IPS-NIHi11 (cell line): ENCODE data around the gene BLVRB.
"Not testable (repeated sequence)": the region's sequence is repeated elsewhere in the genome, so short reads cannot be mapped to it uniquely, and the experiment has no call there.

Experiments used
- DNase-seq: peaks from one replicate; pipeline ENCODE4 v3.0.0; 2012; ENCODE audit warnings: mixed read lengths, low spot score

Gene BLVRB

DNA sequence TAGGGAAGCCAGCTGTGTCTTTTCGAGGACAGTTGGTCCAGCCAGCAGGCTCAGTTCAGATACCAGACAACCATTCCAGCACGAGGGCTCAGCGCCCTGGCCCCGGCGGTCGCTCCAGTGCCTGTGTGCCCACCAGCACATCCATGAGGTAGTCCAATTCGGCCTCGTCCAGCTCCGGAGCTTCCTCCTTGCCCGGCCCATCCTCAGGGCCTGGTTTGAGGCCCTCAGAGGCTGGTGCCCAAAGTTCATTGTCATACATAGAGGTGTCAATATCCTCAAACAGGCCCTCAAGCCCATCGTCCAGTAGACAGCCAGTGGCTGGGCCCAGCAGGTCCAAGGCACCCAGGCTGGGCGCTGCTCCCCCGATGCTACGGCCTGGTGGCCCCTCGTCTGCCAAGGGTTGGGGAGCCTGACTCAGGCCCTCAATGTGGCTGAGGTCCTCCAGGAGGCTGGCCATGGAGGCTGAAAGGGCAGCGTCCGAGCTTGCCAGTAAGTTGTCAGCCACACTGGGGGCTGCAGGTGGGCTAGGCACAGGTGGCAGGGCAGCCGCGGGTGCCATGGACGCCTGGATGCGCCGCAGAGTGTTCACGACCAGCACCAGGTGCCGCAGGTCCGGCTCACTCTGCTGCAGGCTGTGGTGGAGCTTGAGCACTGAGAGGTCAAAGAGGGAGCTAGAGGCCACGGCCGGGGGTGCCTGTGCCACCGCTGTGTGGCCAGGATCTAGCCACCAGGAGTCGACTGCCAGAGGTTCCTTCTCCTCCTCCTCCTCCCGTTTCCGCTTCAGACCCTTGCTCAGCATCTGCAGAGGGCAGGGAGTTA is 42.6 kb downstream of the BLVRB start:
- no peak for DNase-seq

DNA sequence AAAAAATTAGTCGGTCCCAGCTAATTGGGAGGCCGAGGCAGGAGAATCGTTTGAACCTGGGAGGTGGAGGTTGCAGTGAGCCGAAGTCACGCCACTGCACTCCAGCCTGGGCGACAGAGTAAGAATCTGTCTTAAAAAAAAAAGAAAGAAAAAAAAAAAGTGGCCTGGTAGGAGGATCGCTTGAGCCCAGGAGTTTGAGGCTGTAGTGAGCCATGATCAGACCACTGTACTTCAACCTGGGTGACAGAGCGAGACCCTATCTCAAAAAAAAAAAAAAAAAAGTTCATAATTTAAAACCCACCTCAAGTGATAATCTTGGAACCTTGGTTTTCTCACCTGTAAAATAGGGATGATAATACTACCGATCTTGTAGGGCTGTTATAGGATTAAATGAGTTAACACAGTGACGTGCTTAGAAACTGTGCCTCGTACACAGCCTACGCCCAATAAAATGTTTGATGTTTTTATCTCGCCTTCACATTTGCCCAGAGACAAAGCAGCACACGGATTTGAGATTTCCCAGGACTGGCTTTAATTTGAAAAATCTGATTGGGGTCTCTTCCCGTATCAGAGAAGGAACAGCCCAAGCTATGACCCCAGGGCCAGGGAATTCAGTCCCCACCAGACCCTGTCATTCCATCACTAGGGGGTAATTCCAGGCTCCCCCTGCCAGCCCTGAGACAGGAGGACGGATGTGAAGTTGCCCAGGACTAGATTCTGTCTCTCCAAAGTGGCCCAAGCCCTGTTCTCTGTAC is 43.4 kb downstream of the BLVRB start:
- no peak for DNase-seq

DNA sequence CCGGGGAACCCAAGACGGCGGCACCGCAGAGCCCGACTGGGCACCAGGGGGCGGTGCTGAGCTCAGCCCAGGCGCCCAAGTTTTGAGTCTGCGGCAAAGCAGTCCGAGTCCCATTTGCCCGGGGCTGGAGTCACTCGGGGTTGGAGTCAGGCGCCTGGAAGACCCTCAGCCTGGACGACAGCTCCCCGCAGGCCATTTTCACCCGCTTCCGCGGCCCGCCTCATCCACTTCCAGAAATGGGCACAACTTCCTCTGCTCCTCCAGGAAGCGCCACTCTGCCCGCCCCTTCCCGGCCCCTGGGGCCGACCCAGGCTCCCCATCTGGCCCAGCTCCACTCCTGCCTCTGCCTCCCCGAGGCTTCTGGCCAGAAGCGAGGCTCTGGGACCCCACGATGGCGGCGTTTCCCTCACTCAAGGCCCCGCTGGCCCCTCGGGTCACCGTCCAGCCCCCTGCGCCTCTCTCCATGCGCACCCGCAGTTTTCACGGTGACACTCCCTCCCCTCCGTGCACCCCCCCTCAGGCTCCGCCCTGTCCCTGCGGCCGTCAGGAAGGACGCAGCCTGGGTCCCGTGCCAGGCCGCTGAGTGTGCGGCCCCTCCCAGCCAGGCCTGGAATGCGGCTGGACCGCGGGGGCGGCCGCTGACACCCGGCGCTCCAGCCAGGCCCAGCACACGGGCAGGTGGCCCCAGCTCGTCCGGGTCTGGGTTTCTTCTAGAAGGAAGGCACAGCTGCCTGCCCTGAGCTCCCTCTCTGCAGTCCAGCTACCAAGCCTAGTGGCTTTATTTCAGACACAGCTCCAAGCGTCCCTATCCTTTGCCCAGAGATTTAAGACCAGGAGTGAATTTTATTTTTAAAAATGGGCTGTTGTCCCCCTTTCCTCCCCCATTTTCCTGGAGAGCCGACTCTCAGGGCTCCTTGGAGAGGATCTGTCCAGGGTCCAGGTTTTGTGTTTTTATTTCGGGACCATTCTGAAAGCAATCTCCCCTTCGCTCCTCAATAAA is 44.5 kb downstream of the BLVRB start:
- DNase-seq = peak; percentile 88

DNA sequence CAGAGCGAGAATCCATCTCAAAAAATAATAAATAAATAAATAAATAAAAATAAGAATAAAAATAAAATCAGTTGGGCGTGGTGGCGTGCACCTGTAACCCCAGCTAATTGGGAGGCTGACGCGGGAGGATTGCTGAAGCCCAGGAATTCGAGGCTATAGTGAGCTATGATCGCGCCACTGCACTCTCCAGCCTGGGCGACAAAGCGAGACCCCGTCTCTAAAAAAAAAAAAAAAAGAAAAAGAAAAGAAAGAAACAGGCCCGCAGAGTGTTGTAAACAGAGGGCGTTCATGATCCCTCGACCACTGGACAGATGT is 45.1 kb downstream of the BLVRB start:
- no peak for DNase-seq

DNA sequence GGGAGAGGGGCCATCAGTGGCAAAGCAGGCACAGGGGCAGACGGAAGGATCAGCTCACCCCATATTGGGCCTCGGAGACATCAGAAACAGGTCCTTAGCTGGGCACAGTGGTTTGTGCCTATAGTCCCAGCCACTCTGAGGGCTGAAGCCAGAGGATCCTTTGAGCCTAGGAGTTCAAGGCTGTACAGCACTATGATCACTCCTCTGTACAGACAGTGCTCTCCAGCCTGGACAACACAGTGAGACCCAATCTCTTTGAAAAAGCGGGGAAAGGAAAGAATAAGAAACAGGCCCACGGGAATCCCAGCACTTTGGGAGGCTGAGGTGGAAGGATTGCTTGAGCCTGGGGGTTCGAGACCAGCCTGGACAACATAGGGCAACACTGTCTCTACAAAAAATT is 45.8 kb downstream of the BLVRB start:
- no peak for DNase-seq

DNA sequence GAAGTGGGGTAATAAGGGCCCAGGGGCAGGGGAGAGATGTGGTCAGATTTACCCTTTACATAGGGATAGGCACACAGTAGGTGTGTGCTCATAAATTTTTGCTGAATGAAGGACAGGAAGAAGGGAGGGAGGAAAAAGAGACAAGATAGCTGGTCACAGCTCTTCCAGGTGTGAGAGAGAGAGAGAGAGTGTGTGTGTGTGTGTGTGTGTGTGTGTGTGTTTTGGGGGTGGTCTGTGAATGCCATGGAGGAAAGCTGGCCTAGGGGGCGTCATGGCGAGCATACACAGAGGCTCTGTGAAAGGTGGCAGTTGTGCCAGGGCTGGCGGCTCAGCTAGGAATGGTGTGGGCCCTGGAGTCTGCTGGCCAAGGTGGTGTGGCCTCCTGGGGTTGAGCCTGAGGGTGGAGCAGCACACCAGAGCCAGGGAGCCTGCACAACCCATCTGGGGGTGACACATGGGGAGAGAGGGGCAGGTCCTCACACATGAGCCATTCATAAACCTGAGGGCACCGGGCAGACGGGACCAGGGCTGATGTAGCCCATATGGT is 46.4 kb downstream of the BLVRB start:
- no peak for DNase-seq

DNA sequence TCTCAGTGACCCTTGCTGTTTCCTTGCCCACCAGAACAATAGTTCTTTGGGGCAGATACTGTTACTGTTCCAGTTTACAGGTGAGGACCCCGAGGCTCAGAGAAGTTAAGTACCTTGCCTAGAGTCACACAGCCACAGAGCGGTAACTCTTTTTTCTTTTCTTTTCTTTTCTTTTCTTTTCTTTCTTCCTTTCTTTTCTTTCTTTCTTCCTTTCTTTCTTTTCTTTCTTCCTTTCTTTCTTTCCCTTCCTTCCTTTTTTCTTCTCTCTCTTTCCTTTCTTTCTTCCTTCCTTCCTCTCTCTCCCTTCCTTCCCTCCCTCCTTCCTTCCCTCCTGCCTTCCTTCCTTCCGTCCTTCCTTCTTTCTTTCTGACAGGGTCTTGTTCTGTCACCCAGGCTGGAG is 47.5 kb downstream of the BLVRB start:
- DNase-seq = no peak

DNA sequence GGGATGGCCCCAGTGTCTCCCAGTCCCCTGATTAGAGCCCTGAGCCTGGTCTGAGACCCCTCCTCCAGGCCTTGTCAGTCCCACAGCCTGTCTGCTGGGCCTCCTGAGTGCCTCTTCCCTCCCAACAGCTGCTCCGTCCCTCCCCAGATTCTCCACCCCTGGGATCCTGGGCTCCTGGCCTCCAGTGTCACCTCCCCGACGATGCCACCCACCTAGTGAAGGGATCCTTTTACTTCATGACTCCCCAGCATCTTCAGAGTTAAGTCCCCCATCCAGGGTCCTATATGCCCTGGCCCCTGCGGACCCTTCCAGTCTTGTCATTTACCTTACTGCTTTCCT is 47.9 kb downstream of the BLVRB start:
- DNase-seq = no peak

DNA sequence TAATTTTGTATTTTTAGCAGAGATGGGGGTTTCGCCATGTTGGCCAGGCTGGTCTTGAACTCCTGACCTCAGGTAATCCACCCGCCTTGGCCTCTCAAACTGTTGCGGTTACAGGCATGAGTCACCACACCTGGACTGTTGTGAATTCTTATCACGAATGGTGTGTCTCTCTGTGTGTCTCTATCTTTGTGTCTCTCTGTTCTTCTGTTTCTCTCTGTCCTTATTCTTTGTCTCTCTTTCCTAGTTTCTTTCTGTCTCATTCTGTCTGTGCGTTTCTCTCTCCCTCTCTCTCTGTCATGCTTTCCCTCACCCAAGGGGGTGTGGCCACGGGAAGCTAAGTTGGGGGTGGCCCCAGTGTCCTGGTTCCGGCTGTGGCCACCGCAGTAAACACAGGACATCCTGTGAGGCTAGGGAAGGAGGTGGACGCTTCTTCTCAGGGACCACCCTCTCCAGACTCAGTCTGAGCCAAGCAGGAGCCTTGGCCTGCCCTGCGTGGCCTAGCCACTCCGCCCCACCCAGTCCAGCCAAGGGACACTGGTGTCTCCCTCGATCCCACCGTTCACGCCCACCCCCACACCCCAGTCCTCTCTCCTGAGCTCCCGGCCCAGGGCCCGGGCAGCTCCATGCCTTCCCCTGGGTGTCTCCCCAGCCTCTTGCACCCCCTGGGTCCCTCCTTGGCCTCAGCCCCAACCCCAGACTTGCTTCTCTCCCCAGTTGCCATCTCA is 48.5 kb downstream of the BLVRB start:
- DNase-seq = no peak

DNA sequence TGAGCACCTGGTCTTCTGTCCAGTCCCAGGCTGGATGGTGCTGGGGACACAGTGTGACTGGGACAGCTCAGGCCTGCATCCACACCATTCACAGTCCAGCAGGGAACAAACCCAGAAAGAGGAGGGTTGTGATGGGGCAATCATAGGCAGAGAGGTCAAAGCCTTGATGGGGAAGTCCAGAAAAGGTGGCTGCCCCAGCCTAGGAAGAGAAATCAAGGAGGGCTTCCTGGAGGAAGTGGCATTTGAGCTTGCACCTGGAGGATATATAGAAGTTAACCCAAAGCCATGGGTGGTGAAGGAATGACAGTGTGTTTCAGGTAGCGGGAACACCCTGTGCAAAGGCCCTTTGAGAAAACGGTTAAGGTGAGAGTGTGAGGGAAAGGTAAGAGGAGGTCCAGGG is 49.8 kb downstream of the BLVRB start:
- DNase-seq = no peak

DNA sequence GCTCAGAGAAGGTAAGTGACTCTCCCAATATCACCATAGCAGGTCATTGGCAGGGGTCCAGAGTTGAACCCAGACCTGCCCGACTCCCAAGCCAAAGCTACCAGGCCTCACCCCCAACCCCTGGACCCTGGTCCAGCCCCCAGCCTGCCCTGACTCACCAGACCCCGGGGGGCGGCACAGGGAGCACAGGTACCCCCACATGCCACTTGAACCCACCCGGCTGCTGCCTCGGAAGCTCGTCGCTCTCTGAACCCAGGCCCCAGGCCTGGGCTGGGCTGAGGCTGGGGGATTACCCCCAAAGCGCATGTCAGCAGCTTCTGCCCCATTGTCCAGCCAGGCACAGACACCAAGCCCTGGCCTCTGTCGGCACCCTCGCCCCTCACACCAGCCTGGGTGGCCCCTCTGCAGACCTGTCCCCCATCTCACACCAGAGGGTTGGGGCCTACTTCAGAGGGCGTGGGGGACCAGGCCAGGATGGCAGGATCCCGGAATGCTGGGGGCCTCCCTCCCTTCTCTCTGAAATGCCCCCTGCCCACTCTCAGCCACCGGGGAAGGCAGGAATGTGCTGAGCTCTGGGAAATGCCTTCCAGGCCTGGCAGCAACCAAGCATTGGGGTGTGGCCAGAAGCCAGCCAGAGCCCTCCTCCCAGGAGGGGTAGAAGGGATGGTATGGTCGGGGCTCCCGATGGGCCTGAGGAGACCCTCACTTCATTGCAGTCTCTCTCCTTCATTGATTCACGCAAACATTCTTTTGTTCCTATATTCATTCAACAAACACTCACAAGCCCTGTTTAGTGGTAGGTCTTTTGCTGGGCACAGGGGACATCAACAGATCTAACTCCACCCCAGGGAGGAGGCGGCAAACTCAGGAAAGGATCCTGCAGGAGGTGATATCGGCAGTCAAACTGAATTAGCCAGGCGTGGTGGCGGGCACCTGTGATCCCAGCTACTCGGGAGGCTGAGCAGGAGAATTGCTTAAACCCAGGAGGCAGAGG is 50.7 kb downstream of the BLVRB start:
- no peak for DNase-seq

DNA sequence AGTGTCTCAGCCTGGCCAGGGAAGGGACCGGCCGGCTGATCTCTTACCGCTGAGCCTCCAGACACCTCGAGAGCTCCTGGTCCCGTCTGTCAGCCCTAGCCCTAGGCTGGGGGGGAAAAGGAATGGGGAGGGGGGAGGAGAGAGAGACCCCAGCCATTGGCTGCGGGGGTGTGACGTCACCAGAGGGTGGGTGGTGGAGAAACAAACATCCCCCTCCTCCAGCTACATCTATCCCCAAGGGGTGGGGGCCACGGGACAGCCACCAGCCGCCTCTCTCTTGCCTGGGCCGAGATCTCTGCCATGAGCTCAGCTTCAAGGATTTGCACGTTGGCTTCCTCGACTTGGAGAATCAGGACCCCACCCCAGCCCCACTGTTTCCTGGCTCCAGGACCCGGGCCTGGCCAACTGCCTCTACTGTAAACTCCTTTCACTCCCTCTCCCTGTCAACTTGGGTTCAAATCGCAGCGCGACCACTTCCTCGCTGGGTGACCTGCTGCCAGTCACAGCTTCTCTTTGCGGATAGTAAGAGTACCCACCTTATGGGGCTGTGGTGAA is 52.2 kb downstream of the BLVRB start, which contains the start of gene PRX:
Gene PRX (minus strand): TSS at position 88 of the 555 bp plus-strand sequence. CDS start 5,446 bp downstream, outside the sequence.
- DNase-seq = peak; percentile 82

DNA sequence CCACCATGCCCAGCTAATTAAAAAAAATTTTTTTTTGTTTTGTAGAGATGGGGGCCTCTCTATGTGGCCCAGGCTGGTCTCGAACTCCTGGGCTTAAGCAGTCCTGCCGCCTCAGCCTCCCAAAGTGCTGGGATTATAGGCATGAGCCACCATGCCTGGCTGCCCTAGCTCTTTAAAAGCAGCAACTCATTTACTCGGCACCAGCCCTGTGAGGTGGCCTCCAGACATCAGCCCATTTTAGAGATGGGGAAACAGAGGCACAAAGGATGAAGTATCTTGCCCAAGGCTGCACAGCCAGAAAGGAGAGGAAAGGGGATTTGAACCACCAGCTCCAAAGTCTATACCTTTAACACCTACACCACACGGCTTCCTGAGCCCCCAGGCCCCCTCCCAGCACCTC is 52.7 kb downstream of the BLVRB start:
- no peak for DNase-seq

DNA sequence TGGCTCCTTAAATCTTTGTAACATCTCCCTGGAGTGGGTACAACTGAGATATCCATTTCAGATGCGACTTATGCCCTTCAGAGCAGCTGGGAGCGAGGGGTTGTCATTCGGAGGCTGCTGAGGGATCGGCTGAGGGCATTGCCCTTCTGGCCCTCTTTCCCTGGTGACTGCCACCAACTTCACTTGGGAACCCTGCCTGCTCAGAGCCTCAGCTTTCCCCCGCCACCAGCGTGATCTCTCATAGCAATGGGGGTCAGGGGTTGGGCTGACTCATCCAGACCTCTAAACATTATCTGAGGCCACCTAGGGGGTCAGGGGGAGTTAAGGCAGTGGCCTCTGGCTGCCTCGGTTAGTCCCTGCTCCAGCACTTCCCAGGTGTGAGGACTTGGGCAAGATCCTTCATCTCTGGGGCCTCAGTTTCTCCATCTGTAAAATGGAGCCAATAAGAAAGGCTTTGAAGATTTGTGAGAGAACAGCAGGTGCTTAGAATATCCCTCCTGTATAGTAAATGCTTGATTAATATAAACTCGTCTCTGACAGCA is 53.5 kb downstream of the BLVRB start:
- DNase-seq = no peak

DNA sequence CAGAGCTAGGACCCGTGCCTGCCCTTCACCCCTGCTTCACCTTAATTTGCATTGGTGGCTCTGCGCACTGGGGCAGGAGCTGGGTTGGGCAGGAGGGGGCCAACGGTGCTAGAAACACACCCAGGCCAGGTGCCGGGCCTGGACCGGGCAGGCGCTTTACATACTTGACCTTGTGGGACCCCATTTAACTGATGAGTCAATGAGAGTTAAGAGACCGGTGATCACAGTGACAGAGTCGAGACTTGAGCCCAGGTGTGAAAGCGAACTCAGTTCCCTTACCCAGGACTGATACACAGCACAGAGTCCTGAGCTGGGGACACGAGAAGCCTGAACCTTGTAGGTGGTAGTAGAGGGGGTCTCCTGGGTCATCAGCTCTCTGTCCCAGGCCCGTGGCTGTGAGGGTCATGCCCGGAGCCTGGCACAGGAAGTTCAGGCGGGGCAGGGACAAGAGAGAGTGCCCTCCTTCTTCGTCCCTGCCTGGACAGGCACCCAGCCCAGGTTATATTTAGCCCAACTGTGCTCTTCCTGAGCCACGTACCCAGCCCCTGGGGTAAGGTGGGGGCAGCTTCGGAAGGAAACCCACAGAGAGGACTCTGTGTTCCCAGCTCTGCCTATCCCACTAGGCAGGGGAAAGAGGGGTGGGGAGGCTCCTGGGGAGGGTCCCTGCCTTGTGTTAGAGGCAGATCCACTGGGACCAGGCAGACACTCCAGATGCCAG is 54.3 kb downstream of the BLVRB start:
- no peak for DNase-seq

DNA sequence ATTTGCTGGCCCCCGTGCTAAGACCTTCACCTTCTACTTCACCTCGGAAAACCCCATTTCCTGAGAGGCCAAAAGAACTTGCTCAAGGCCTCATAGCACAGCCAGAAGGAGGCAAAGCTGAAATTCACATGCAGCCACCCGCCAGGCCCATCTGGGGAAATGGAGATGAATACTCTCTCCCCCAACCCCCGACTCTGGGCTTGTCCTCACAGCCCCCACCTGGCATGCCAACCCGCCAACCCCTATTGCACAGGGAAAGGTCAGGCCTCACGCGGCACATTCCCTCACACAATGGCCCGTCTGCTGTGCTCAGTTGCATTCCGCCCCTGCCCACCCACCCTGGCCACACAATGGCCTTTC is 55.5 kb downstream of the BLVRB start:
- DNase-seq = no peak

DNA sequence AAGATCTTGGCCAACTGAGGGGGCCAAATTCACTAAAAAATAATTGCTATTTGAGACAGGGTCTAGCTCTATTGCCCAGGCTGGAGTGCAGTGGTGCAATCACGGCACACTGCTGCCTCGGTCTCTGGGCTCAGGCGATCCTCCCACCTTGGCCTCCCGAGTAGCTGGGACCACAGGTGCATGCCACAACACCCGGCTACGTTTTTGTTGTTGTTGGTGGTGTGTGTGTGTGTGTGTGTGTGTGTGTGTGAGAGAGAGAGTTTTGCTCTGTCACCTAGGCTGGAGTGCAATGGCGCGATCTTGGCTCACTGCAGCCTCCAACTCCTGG is 57.0 kb downstream of the BLVRB start:
- not testable (repeated sequence) for DNase-seq

DNA sequence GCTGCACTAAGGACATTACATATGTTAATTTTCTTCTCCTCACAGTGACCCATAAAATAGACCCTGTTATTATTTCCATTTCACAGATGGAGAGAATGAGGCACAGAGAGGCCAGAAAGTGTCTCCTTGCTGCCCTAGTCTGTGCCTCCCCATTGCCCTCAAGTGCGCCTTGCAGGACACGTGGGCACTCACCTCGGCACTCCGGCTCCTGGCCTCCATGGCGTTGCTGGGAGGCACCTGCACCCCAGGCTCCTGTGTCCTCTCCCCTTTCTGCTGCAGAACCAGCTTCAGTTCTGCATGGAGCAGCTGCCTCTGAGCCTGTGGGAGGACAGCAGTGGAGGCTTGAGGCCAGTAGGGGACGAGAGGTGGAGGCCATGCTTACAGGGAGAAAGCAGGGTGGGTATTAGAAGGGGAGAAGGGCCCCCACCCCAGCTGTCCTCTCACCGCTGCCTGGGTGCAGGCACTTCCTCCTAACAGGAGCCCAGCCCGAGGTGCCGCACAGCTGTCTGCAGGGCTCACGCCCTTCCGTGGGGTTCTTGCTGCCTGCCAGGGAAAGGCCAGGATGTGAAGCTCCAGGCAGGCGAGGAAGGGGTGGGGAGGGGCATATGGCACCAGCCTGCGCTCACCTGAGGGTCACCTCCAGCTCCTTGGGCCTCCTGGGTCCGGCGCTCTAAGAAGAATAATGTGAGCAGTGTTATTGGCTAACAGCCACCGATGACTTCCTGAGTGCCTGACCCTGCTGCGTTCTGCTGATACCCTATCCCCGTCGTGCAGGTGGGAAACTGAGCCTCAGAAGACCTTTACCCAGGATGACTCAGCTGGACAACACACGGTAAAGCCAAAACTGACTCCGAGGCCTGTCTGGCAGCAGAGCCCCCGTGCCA is 57.6 kb downstream of the BLVRB start:
- no peak for DNase-seq
